Epithelial cell of prostate (primary cell): ENCODE results near the gene LAMTOR1.
"Not testable (repeated sequence)": the region's sequence is repeated elsewhere in the genome, so short reads cannot be mapped to it uniquely, and the experiment has no call there.

Source experiments
- DNase-seq: peaks from one replicate; pipeline ENCODE4 v3.0.0-alpha.2; 2011; ENCODE audit warnings: low read depth, low spot score
- H3K27ac ChIP-seq: fragments of 450-650 bp; 2 replicates; pipeline ENCODE4 v1.5.1; 2017; ENCODE audit warnings: mild to moderate bottlenecking

LAMTOR1 gene

GRCh38 chr11:72102946-72103753, at the start of gene LAMTOR1:
Gene LAMTOR1 (minus strand): TSS chr11:72103297. CDS start chr11:72103224, 73 bp downstream.
- H3K27ac ChIP-seq = peak within 1 kb of the TSS; percentile 94
- DNase-seq = peak; percentile 89

- H3K27ac ChIP-seq = peak overlapping the region; percentile 54
- no peak for DNase-seq
Observed at GRCh38 chr11:72150882-72151281, 47.8 kb upstream of the LAMTOR1 start.

- no peak for DNase-seq
- H3K27ac ChIP-seq = peak overlapping the region; percentile 98
Observed at GRCh38 chr11:72146625-72147024, 43.5 kb upstream of the LAMTOR1 start.

- DNase-seq = peak; percentile 56
- peak overlapping the region; percentile 98 for H3K27ac ChIP-seq
Observed at GRCh38 chr11:72144807-72145565, 41.9 kb upstream of the LAMTOR1 start.

GRCh38 chr11:72142543-72142942, 39.4 kb upstream of the LAMTOR1 start:
- peak overlapping the region; percentile 98 for H3K27ac ChIP-seq
- DNase-seq = not testable (repeated sequence)

GRCh38 chr11:72142086-72142485, 39.0 kb upstream of the LAMTOR1 start:
- peak overlapping the region; percentile 98 for H3K27ac ChIP-seq
- peak; percentile 34 for DNase-seq

- H3K27ac ChIP-seq = peak overlapping the region; percentile 98
Observed at GRCh38 chr11:72141066-72141465, 38.0 kb upstream of the LAMTOR1 start.

GRCh38 chr11:72140661-72141060, 37.6 kb upstream of the LAMTOR1 start:
- H3K27ac ChIP-seq = peak overlapping the region; percentile 98
- no peak for DNase-seq

More at GRCh38 chr11:72141066-72141465, 38.0 kb upstream of the LAMTOR1 start:
- peak; percentile 65 for DNase-seq

- no peak for DNase-seq
- H3K27ac ChIP-seq = peak overlapping the region; percentile 98
Observed at GRCh38 chr11:72139500-72139899, 36.4 kb upstream of the LAMTOR1 start.

GRCh38 chr11:72138821-72139390, 35.8 kb upstream of the LAMTOR1 start:
- H3K27ac ChIP-seq = peak overlapping the region; percentile 98
- DNase-seq = no peak

GRCh38 chr11:72136684-72137262, 33.7 kb upstream of the LAMTOR1 start:
- DNase-seq = no peak
- H3K27ac ChIP-seq = peak overlapping the region; percentile 45

GRCh38 chr11:72135891-72136683, 33.0 kb upstream of the LAMTOR1 start:
- no peak for DNase-seq
- peak overlapping the region; percentile 45 for H3K27ac ChIP-seq

- DNase-seq = not testable (repeated sequence)
- H3K27ac ChIP-seq = peak within 1 kb of the TSS; percentile 45
Observed at GRCh38 chr11:72135473-72135872, 32.4 kb upstream of the LAMTOR1 start, which contains the start of gene FOLR3. Gene FOLR3 (plus strand): TSS chr11:72135725. CDS start chr11:72135953, 228 bp downstream.

- H3K27ac ChIP-seq = no peak overlapping the region
- DNase-seq = no peak
Observed at GRCh38 chr11:72132646-72133045, 29.5 kb upstream of the LAMTOR1 start.

- no peak for DNase-seq
Observed at GRCh38 chr11:72129381-72129780, 26.3 kb upstream of the LAMTOR1 start.

GRCh38 chr11:72127923-72128322, 24.8 kb upstream of the LAMTOR1 start:
- H3K27ac ChIP-seq = no peak overlapping the region

More at GRCh38 chr11:72129381-72129780, 26.3 kb upstream of the LAMTOR1 start:
- no peak overlapping the region for H3K27ac ChIP-seq

GRCh38 chr11:72125956-72126355, 22.9 kb upstream of the LAMTOR1 start:
- no peak for DNase-seq
- H3K27ac ChIP-seq = no peak overlapping the region

More at GRCh38 chr11:72127923-72128322, 24.8 kb upstream of the LAMTOR1 start:
- no peak for DNase-seq

- no peak for DNase-seq
- no peak overlapping the region for H3K27ac ChIP-seq
Observed at GRCh38 chr11:72124046-72124445, 20.9 kb upstream of the LAMTOR1 start.

- H3K27ac ChIP-seq = no peak overlapping the region
- no peak for DNase-seq
Observed at GRCh38 chr11:72123117-72123653, 20.1 kb upstream of the LAMTOR1 start.
